Erythroblast (primary cell): ENCODE results near the gene CCDC88B.

ENCODE experiments used
- GATA1 ChIP-seq: IDR thresholded peaks from 2 replicates; pipeline ENCODE4 v1.6.1; 2011; ENCODE audit warnings: low read depth, mild to moderate bottlenecking, control low read depth, low read length, moderate library complexity
- POLR2A ChIP-seq: IDR thresholded peaks from 2 replicates; pipeline ENCODE4 v1.6.1; 2011; ENCODE audit warnings: mild to moderate bottlenecking, low read length

- TF ChIP-seq POLR2A (no peak), GATA1 (no peak)
Measured at GRCh38 chr11:64349025-64349387, 9.0 kb downstream of the CCDC88B start.
